IMR-90 (cell line): ENCODE measurements around the gene TMEM184B.

Experiments
- MXI1 ChIP-seq: IDR thresholded peaks from 2 replicates; pipeline ENCODE4 v1.6.1; 2012; ENCODE audit warnings: low read depth, mild to moderate bottlenecking, low read length, moderate library complexity, borderline replicate concordance
- TF ChIP-seq, protein P1 (sequence below): fragments of 150-350 bp; IDR thresholded peaks from 2 replicates; pipeline ENCODE4 v1.6.1; 2016; ENCODE audit warnings: low read depth, mild to moderate bottlenecking, low read length, moderate library complexity, borderline replicate concordance
- TF ChIP-seq, protein P2 (sequence below): conservative IDR thresholded peaks from 2 replicates; pipeline ENCODE4 v1.5.1; 2012; ENCODE audit warnings: mild to moderate bottlenecking, low read depth, low read length, improper control_type of control experiment

DNA sequence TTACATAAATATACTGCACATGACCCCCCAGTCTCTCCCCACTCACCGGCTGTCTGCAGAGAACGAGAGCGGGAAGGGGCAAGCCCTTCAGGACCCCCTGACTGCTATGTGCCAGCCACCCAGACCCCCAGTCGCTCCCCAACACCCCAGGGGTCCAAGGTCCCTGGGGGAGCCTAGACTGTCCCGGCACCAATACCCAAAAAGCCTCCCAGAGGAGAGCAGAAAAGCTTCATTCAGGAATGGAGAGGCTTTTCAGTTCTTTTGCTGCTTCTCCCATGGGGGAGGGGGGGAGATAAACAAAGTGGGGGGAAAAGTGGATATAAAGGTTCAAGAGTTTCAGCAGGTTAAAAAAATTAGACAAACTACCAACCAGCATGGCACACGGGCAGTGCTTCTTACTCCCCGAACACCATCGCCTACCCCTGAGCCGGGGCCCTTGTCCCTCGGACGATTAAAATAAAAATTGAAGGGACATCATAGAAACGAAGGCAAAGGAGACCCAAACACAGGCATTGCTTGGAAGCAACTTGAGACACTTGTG is 43.1 kb upstream of the TMEM184B start:
- TF ChIP-seq, protein P1, sequence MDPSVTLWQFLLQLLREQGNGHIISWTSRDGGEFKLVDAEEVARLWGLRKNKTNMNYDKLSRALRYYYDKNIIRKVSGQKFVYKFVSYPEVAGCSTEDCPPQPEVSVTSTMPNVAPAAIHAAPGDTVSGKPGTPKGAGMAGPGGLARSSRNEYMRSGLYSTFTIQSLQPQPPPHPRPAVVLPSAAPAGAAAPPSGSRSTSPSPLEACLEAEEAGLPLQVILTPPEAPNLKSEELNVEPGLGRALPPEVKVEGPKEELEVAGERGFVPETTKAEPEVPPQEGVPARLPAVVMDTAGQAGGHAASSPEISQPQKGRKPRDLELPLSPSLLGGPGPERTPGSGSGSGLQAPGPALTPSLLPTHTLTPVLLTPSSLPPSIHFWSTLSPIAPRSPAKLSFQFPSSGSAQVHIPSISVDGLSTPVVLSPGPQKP: no peak
- TF ChIP-seq, protein P2, sequence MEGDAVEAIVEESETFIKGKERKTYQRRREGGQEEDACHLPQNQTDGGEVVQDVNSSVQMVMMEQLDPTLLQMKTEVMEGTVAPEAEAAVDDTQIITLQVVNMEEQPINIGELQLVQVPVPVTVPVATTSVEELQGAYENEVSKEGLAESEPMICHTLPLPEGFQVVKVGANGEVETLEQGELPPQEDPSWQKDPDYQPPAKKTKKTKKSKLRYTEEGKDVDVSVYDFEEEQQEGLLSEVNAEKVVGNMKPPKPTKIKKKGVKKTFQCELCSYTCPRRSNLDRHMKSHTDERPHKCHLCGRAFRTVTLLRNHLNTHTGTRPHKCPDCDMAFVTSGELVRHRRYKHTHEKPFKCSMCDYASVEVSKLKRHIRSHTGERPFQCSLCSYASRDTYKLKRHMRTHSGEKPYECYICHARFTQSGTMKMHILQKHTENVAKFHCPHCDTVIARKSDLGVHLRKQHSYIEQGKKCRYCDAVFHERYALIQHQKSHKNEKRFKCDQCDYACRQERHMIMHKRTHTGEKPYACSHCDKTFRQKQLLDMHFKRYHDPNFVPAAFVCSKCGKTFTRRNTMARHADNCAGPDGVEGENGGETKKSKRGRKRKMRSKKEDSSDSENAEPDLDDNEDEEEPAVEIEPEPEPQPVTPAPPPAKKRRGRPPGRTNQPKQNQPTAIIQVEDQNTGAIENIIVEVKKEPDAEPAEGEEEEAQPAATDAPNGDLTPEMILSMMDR: no peak
- TF ChIP-seq MXI1: no peak
